DND-41 (cell line): ENCODE results near the gene SWAP70.

ENCODE experiments used
- ATAC-seq: fragments of 200-7000 bp; cut with Tn5 transposase; 3 replicates; pipeline ENCODE4 v1.9.1; 2021; ENCODE audit warnings: low read depth; ENCODE audit not compliant: insufficient read depth
- DNase-seq: peaks from one replicate; pipeline ENCODE4 v3.0.0-alpha.2; 2020
- H2AFZ ChIP-seq: 2 replicates; pipeline ENCODE4 v1.6.0; 2012; ENCODE audit warnings: low read depth, low read length
- H3K27ac ChIP-seq: 2 replicates; pipeline ENCODE4 v1.5.1; 2012; ENCODE audit warnings: low read length, inconsistent platforms
- H3K27me3 ChIP-seq: fragments of 200-600 bp; sonication (generic); 2 replicates; pipeline ENCODE4 v1.6.0; 2012; ENCODE audit warnings: low read length, mild to moderate bottlenecking, inconsistent platforms; ENCODE audit not compliant: insufficient read depth, poor library complexity
- H3K36me3 ChIP-seq: 2 replicates; pipeline ENCODE4 v1.5.1; 2012; ENCODE audit warnings: low read length, inconsistent platforms; ENCODE audit not compliant: insufficient read depth
- H3K4me1 ChIP-seq: 2 replicates; pipeline ENCODE4 v1.5.1; 2012; ENCODE audit warnings: mild to moderate bottlenecking, low read length; ENCODE audit not compliant: insufficient read depth
- H3K4me2 ChIP-seq: 2 replicates; pipeline ENCODE4 v1.6.0; 2012; ENCODE audit warnings: mild to moderate bottlenecking, moderate library complexity, low read length, inconsistent platforms; ENCODE audit not compliant: insufficient read depth
- H3K4me3 ChIP-seq, 2 experiments: fragments of 200-600 bp in 1 of 2; shearing (Covaris generic) in 1 of 2; 2 replicates each; pipeline ENCODE4 v1.5.1; 2012 to 2016; ENCODE audit warnings: inconsistent platforms in 2 of 2, low read length in 2 of 2, mild to moderate bottlenecking in 2 of 2, low read depth in 1 of 2, moderate library complexity in 1 of 2
- H3K79me2 ChIP-seq: 2 replicates; pipeline ENCODE4 v1.6.0; 2012; ENCODE audit warnings: low read length, inconsistent platforms; ENCODE audit not compliant: insufficient read depth
- H3K9ac ChIP-seq: 2 replicates; pipeline ENCODE4 v1.6.0; 2012; ENCODE audit warnings: low read depth, mild to moderate bottlenecking, inconsistent platforms, low read length, moderate library complexity
- H3K9me3 ChIP-seq: 2 replicates; pipeline ENCODE4 v1.5.1; 2012; ENCODE audit warnings: low read length, moderate library complexity, mild to moderate bottlenecking, inconsistent platforms; ENCODE audit not compliant: insufficient read depth, severe bottlenecking
- H4K20me1 ChIP-seq: 2 replicates; pipeline ENCODE4 v1.6.0; 2012; ENCODE audit warnings: low read length; ENCODE audit not compliant: insufficient read depth
- CTCF ChIP-seq: IDR thresholded peaks from 2 replicates; pipeline ENCODE4 v1.5.1; 2012; ENCODE audit warnings: borderline replicate concordance, low read length, moderate library complexity, mild to moderate bottlenecking; ENCODE audit not compliant: poor library complexity, severe bottlenecking; ENCODE audit errors: extremely low read depth
- EZH2 ChIP-seq: IDR thresholded peaks from 3 replicates; pipeline ENCODE4 v1.6.1; 2012; ENCODE audit warnings: borderline replicate concordance, low read depth, mild to moderate bottlenecking, moderate library complexity, low read length, inconsistent platforms; ENCODE audit not compliant: severe bottlenecking

The SWAP70 gene

DNA sequence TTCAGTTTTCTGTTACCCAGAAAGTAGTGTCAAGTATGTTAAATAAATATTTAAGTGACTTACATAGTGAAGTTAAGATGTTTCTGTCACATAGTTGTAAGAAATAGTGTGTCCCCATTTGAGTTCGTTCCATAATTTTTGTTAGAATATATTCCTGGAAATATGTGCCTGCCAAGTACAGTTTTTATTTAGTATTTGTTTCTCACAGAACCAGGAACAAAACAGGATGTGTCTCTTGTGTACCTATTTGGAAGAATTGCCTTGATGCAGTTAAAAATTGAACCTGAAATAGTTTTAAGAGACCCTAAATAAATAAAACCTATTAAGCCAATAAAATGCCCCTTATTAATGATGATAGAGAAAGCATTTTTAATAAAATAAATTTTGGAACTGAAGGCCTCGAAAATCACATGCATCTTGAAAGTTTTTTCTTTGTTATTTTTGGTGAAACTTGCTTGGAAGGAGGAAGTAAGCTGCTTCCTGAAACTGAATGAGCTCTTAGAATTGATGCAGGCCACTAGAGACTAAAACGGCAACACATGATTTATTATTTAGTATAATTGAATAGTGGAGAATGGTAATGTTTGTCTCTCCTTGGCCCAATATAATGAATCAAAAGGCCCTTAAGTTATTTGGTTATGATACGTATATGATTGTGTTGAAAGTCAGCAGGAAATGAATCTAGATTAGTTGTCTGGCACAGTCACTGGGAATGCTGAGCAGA is 55.9 kb downstream of the SWAP70 start:
- H3K9me3 ChIP-seq, result no peaks in the 10 kb centered on the region
- DNase-seq (no peak), ATAC-seq (no peak; the same call in 2 of the 3 replicates)
- no peaks in the 10 kb centered on the region for H3K36me3 ChIP-seq
- TF ChIP-seq CTCF (no peak), EZH2 (no peak)
- H2AFZ ChIP-seq, result peak overlapping the region; percentile 54
- peaks cover 6% of the 10 kb centered on the region for H3K27me3 ChIP-seq
- no peak overlapping the region for H3K4me2 ChIP-seq
- no peak overlapping the region for H3K4me3 ChIP-seq
- H3K27ac ChIP-seq, result no peak overlapping the region
- H4K20me1 ChIP-seq, result no peaks in the 10 kb centered on the region
- no peak overlapping the region for H3K9ac ChIP-seq
- peaks cover 11% of the 10 kb centered on the region for H3K4me1 ChIP-seq
- H3K79me2 ChIP-seq, result no peaks in the 10 kb centered on the region

DNA sequence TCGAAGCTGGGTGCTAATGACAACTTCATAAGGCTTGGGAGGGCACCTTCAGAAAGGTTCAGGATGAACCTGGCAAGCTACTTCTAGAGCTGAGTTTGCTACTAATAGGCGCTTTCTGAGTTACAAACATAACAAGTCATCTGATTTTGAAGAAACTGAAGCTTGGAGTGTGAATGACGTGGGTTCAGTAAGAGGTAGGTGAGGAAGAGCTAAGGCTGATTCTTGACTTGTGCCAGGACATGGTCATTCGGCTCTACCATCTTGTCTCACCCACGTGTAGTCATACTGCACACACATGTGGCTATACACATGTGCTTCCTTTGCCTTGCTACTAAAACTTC is 56.4 kb downstream of the SWAP70 start:
- no peak overlapping the region for H3K4me3 ChIP-seq
- no peaks in the 10 kb centered on the region for H3K79me2 ChIP-seq
- no peaks in the 10 kb centered on the region for H3K36me3 ChIP-seq
- H3K9me3 ChIP-seq, result no peaks in the 10 kb centered on the region
- no peak for TF ChIP-seq CTCF
- TF ChIP-seq EZH2, result no peak
- H3K27ac ChIP-seq, result no peak overlapping the region
- H3K4me1 ChIP-seq, result peaks cover 11% of the 10 kb centered on the region
- H2AFZ ChIP-seq, result peak overlapping the region; percentile 54
- no peak for DNase-seq
- no peaks in the 10 kb centered on the region for H4K20me1 ChIP-seq
- ATAC-seq, result no peak
- H3K27me3 ChIP-seq, result peaks cover 6% of the 10 kb centered on the region
- H3K9ac ChIP-seq, result no peak overlapping the region
- no peak overlapping the region for H3K4me2 ChIP-seq

- Histone ChIP-seq H3K4me3 (no peak overlapping the region), H2AFZ (no peak overlapping the region), H4K20me1 (no peaks in the 10 kb centered on the region), H3K4me1 (peaks cover 11% of the 10 kb centered on the region), H3K9ac (no peak overlapping the region), H3K79me2 (no peaks in the 10 kb centered on the region), H3K9me3 (no peaks in the 10 kb centered on the region), H3K27ac (no peak overlapping the region), H3K36me3 (no peaks in the 10 kb centered on the region), H3K27me3 (peaks cover 6% of the 10 kb centered on the region), H3K4me2 (no peak overlapping the region)
- ATAC-seq, result no peak
- DNase-seq, result no peak
- TF ChIP-seq CTCF, result no peak
- no peak for TF ChIP-seq EZH2
Measured at GRCh38 chr11:9722023-9722422, 58.1 kb downstream of the SWAP70 start.
